ENCODE results near the gene FALEC. TPM values are rescaled to one million over a fixed set of nuclear protein-coding genes. Genes with fewer than 3 reads are reported as not detected.
A peak's percentile ranks its signal among the peaks of the same experiment; 100 is the strongest.

The FALEC gene
- total and polyA plus RNA-seq, 2 of the 8 experiments (the other 6 are each of a cell fraction or from before 2014, with no cell fraction given) = not detected

DNA sequence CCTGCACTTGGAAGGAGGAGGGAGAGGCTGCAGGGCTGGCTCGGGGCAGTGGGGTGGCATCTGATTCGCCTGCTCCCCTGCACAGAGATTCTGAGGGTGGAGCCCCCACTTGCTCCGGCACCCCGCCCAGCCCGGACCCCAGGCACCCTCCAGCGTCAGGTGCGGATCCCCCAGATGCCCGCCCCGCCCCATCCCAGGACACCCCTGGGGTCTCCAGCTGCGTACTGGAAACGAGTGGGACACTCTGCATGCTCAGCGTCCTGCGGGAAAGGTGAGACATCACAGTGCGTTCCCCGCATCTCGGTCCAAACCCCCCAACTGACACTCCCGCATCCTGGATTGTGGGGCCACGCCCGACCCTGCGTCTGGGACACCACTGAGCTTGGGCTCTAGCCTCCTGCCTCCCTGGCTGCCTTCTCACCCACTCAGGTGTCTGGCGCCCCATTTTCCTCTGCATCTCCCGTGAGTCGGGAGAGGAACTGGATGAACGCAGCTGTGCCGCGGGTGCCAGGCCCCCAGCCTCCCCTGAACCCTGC, 41.6 kb downstream of the FALEC start:
- no peak overlapping the region for H2BK5ac ChIP-seq (ENCODE audit: low read depth, low read length)
- peak overlapping the region; percentile 20 for H3K4ac ChIP-seq (replicated peaks; ENCODE audit: insufficient read length, low read depth, low read length)
- no peak overlapping the region for H2AFZ ChIP-seq (ENCODE audit: low read length)
- no peak overlapping the region for H2BK20ac ChIP-seq (ENCODE audit: low read length)
- H2AK5ac ChIP-seq (ENCODE audit: low read depth, low read length) = no peak overlapping the region
- 0 out of 2 replicates have a peak, but pooled peaks cover 3% of the 10 kb centered on the region for H3K79me1 ChIP-seq (ENCODE audit: low read depth, low read length)
- no peak overlapping the region for H4K5ac ChIP-seq (ENCODE audit: insufficient read length, low read depth, low read length)
- H4K91ac ChIP-seq (replicated peaks; ENCODE audit: insufficient read length, low read length) = no peak overlapping the region
- H3K4me1 ChIP-seq (replicated peaks in 1 of 4; ENCODE audit: control insufficient read depth in 3 of 4, insufficient read depth in 4 of 4, low read length in 3 of 4) = peaks cover 2 to 21% (median 9%) of the 10 kb centered on the region in 4 experiments
- H3K56ac ChIP-seq (replicated peaks; ENCODE audit: insufficient read length, low read depth, low read length) = no peak overlapping the region
- no peak overlapping the region for H2BK120ac ChIP-seq (replicated peaks; ENCODE audit: low read depth, low read length)
- no peak overlapping the region for H4K8ac ChIP-seq (ENCODE audit: extremely low read depth, insufficient read depth, low read length)
- peaks cover 0 to 4% (median 2%) of the 10 kb centered on the region in 4 experiments; a peak in 2 of 8 replicates for H3K36me3 ChIP-seq (ENCODE audit: control insufficient read depth in 2 of 4, insufficient read depth in 4 of 4, low read length in 3 of 4)
- POLR2A ChIA-PET (ENCODE audit: partially characterized antibody) = interaction anchor here (1.7 to 43.7 kb wide), 4 partner anchors 6 to 85 kb away, joined by 5 to 1380 read pairs (median 546); partner anchors contain the start of genes ADAMTSL4, ENSA and MCL1
- no peak for DNase-seq (ENCODE audit: low read depth in 1 of 2, low spot score in 2 of 2)
- 0 out of 4 replicates have a peak, but pooled peaks cover 0 to 5% of the 10 kb centered on the region in 2 experiments for H3K79me2 ChIP-seq (ENCODE audit: control insufficient read depth in 1 of 2, insufficient read depth in 2 of 2, low read length in 2 of 2)
- no peak overlapping the region for H3K9ac ChIP-seq (replicated peaks in 1 of 4; ENCODE audit: extremely low read depth in 1 of 4, low read depth in 3 of 4, low read length in 3 of 4)
- no peak overlapping the region for H3K14ac ChIP-seq (ENCODE audit: insufficient read length)
- H3K4me2 ChIP-seq (ENCODE audit: insufficient read depth in 1 of 2, low read depth in 2 of 2, low read length in 2 of 2) = no peak overlapping the region
- no peak for FAIRE-seq
- no peak overlapping the region for H3K4me3 ChIP-seq (ENCODE audit: extremely low read depth in 1 of 4, insufficient read depth in 2 of 4, low read depth in 3 of 4, low read length in 4 of 4)
- H3K27ac ChIP-seq (ENCODE audit: low read depth, low read length) = no peak overlapping the region
- no peaks in the 10 kb centered on the region for H3K9me3 ChIP-seq (ENCODE audit: insufficient read depth in 2 of 2, low read depth in 1 of 2, low read length in 1 of 2)
- 93% methylated on average over 19 of the region's 26 CpGs; no CpG with 5 or more reads in 1 of the 2 experiments for WGBS, 2 experiments (ENCODE audit: extremely low coverage in 1 of 2, insufficient coverage in 1 of 2, insufficient read length in 1 of 2, insufficient replicate concordance in 2 of 2, low coverage in 1 of 2, low lambda C conversion rate in 2 of 2, missing lambda C conversion rate in 1 of 2)
- H3K23me2 ChIP-seq (ENCODE audit: low read depth, low read length) = peaks cover 4% of the 10 kb centered on the region
- CTCF ChIA-PET (ENCODE audit: partially characterized antibody) = interaction anchor here (1.1 to 13.7 kb wide), 5 partner anchors 13 to 58 kb away, joined by 3 to 210 read pairs (median 4); no protein-coding TSS in a partner anchor
- no peak overlapping the region for H2BK12ac ChIP-seq (ENCODE audit: low read depth, low read length)
- no peak overlapping the region for H2BK15ac ChIP-seq (ENCODE audit: low read length)
- no peak overlapping the region; the same call in 1 of the 2 replicates for H3K18ac ChIP-seq (ENCODE audit: extremely low read depth, low read length)
- no peaks in the 10 kb centered on the region for H3K27me3 ChIP-seq (replicated peaks in 1 of 4; ENCODE audit: control insufficient read depth in 3 of 4, extremely low read depth in 1 of 4, insufficient read depth in 3 of 4, low read length in 3 of 4)
- H3K23ac ChIP-seq (ENCODE audit: insufficient read length) = no peak overlapping the region
- peaks cover 0 to 6% of the 10 kb centered on the region in 2 experiments for H4K20me1 ChIP-seq (replicated peaks in 1 of 2; ENCODE audit: control insufficient read depth in 1 of 2, insufficient read depth in 2 of 2, low read length in 2 of 2)
- TF ChIP-seq RAD21 (IDR thresholded peaks at IDR 0.05 in 1 of 2, conservative IDR thresholded peaks at IDR 0.05 in 1 of 2; ENCODE audit: low read depth in 2 of 2, low read length in 2 of 2) (no peak), CREB1 (IDR thresholded peaks at IDR 0.05) (no peak), RNF2 (IDR thresholded peaks at IDR 0.05; ENCODE audit: borderline replicate concordance, low read depth, low read length, missing control alignments, poor library complexity, severe bottlenecking) (no peak), GABPA (IDR thresholded peaks at IDR 0.05; ENCODE audit: borderline replicate concordance, insufficient read depth, low read length) (no peak), NRF1 (IDR thresholded peaks at IDR 0.05; ENCODE audit: low read depth, low read length) (no peak), CEBPB (IDR thresholded peaks at IDR 0.05; ENCODE audit: low read depth, low read length) (no peak), POU5F1 (IDR thresholded peaks at IDR 0.05; ENCODE audit: low read depth, low read length) (no peak), EZH2 (IDR thresholded peaks at IDR 0.05; ENCODE audit: low read depth, low read length, severe bottlenecking) (no peak), CBX8 (IDR thresholded peaks at IDR 0.05; ENCODE audit: borderline replicate concordance, low read depth, low read length) (no peak), RBBP5 (IDR thresholded peaks at IDR 0.05; ENCODE audit: borderline replicate concordance, low read depth, low read length) (no peak), GTF2F1 (IDR thresholded peaks at IDR 0.05; ENCODE audit: borderline replicate concordance, low read depth, low read length) (no peak), TCF12 (IDR thresholded peaks at IDR 0.05; ENCODE audit: low read depth, low read length) (no peak), KDM1A (IDR thresholded peaks at IDR 0.05; ENCODE audit: borderline replicate concordance, low read length) (no peak)
